Activated CD4-positive, alpha-beta T cell treated with anti-CD3 and anti-CD28 coated beads for 36 hours (primary cell): ENCODE measurements around the gene MXRA7. TPM values are rescaled to one million over a fixed set of nuclear protein-coding genes. Genes with fewer than 3 reads are reported as not detected.
"Not testable (repeated sequence)": the region's sequence is repeated elsewhere in the genome, so short reads cannot be mapped to it uniquely, and the experiment has no call there.

Source experiments
- ATAC-seq: fragments of 200-7000 bp; cut with Tn5 transposase; one replicate; pipeline ENCODE4 v1.10.0; 2021; ENCODE audit warnings: mild to moderate bottlenecking, moderate library complexity
- CTCF ChIA-PET: fragments of 350-600 bp; sonication (Branson Sonifier 250); formaldehyde crosslinking; loops from one replicate; lab custom pipeline; 2021; ENCODE audit warnings: antibody characterized with exemption; lab: Charles Lee
- POLR2A ChIA-PET: fragments of 350-600 bp; sonication (Branson Sonifier 250); formaldehyde crosslinking; loops from one replicate; lab custom pipeline; 2021; ENCODE audit warnings: antibody characterized with exemption, inconsistent platforms; lab: Charles Lee
- DNase-seq: peaks from one replicate; pipeline ENCODE4 v3.0.0-alpha.2; 2020
- H3K27ac Mint-ChIP-seq: one replicate; pipeline ENCODE4 v1.8.0; 2021; ENCODE audit warnings: mixed read lengths
- H3K27me3 Mint-ChIP-seq: one replicate; pipeline ENCODE4 v1.8.0; 2021; ENCODE audit warnings: mixed read lengths
- H3K36me3 Mint-ChIP-seq: one replicate; pipeline ENCODE4 v1.8.0; 2021; ENCODE audit warnings: low read depth, mixed read lengths
- H3K4me1 Mint-ChIP-seq: one replicate; pipeline ENCODE4 v1.8.0; 2021; ENCODE audit warnings: mixed read lengths
- H3K4me3 Mint-ChIP-seq: one replicate; pipeline ENCODE4 v1.8.0; 2021; ENCODE audit warnings: mild to moderate bottlenecking, moderate library complexity, mixed read lengths
- H3K9me3 Mint-ChIP-seq: one replicate; pipeline ENCODE4 v1.8.0; 2021; ENCODE audit warnings: low read depth, mixed read lengths
- intact Hi-C, 2 experiments: fragments of 100-400 bp; cut with DNase I in 1 of 2; cut with micrococcal nuclease in 1 of 2; formaldehyde crosslinking; loops; one replicate each; pipeline versions ENCODE4 v1.14.2 to v1.15.1; 2022 to 2024; cut with DNase I, micrococcal nuclease
- total RNA-seq, 2 experiments: library from RNA; stranded (reverse); gene quantifications; one replicate each; pipeline ENCODE4 v1.2.3, GENCODE V29; 2021

The MXRA7 gene
- total RNA-seq, 2 experiments from 2014 or later: 18.4 to 20.2 TPM

- peak within 1 kb of the TSS; percentile 98 for H3K27ac Mint-ChIP-seq
- peaks cover 74% of the 10 kb centered on the region for H3K36me3 Mint-ChIP-seq
- peaks cover 52% of the 10 kb centered on the region for H3K4me1 Mint-ChIP-seq
Measured at GRCh38 chr17:76726776-76727718, 16.3 kb upstream of the MXRA7 start, which contains the start of gene METTL23. TSS of gene METTL23 (plus strand) at chr17:76726839. CDS start at chr17:76729711, 2,872 bp downstream.

GRCh38 chr17:76726231-76726775, 15.5 kb upstream of the MXRA7 start, which contains the start of gene JMJD6:
TSS of gene JMJD6 (minus strand) at chr17:76726606. CDS start at chr17:76726475, 131 bp downstream.
- peak; percentile 97 for DNase-seq
- peaks cover 75% of the 10 kb centered on the region for H3K36me3 Mint-ChIP-seq
- ChIA-PET CTCF (interaction anchor here (1.0 to 3.0 kb wide), 3 partner anchors 10 to 55 kb away, joined by 3 to 22 read pairs (median 7); partner anchors contain the start of gene MXRA7), POLR2A (interaction anchor here (0.5 to 3.6 kb wide), 7 partner anchors 10 to 1827 kb away, joined by 3 to 44 read pairs (median 4); partner anchors contain the start of genes MFSD11 and SRSF2)
- peak within 1 kb of the TSS; percentile 97 for H3K4me3 Mint-ChIP-seq
- peak within 1 kb of the TSS; percentile 98 for H3K27ac Mint-ChIP-seq
- intact Hi-C loops: loop anchor here (1.0 to 5.0 kb wide), 14 partner anchors 10 to 1232 kb away; partner anchors contain the start of genes SRSF2 (in 2 of the 2), GALR2 (in 1 of the 2), SEC14L1 (in 1 of the 2) and SRP68 (in 1 of the 2)
- peaks cover 54% of the 10 kb centered on the region for H3K4me1 Mint-ChIP-seq
- peak; percentile 87 for ATAC-seq
- no peaks in the 10 kb centered on the region for H3K9me3 Mint-ChIP-seq
- H3K27me3 Mint-ChIP-seq: no peaks in the 10 kb centered on the region

More at GRCh38 chr17:76726776-76727718, 16.3 kb upstream of the MXRA7 start, which contains the start of gene METTL23:
- Mint-ChIP-seq H3K9me3 (no peaks in the 10 kb centered on the region), H3K27me3 (no peaks in the 10 kb centered on the region), H3K4me3 (peak within 1 kb of the TSS; percentile 97)
- intact Hi-C loops: loop anchor here (1.0 to 5.0 kb wide), 15 partner anchors 10 to 1232 kb away; partner anchors contain the start of genes SRSF2 (in 2 of the 2), GALR2 (in 1 of the 2), SEC14L1 (in 1 of the 2) and SRP68 (in 1 of the 2)
- peak; percentile 88 for DNase-seq
- ATAC-seq: peak; percentile 50
- CTCF ChIA-PET: interaction anchor here (0.7 to 3.0 kb wide), 8 partner anchors 10 to 863 kb away, joined by 3 to 22 read pairs (median 4); partner anchors contain the start of gene MXRA7
- POLR2A ChIA-PET: interaction anchor here (0.6 to 3.6 kb wide), 8 partner anchors 10 to 1245 kb away, joined by 3 to 44 read pairs (median 4); partner anchors contain the start of genes MFSD11 and SRSF2

GRCh38 chr17:76725580-76726230, 14.9 kb upstream of the MXRA7 start:
- peak; percentile 88 for DNase-seq
- POLR2A ChIA-PET: interaction anchor here (0.5 to 3.6 kb wide), 7 partner anchors 9 to 1826 kb away, joined by 3 to 44 read pairs (median 4); partner anchors contain the start of genes MFSD11 and SRSF2
- intact Hi-C loops: loop anchor here (1.0 to 5.0 kb wide), 14 partner anchors 9 to 1233 kb away; partner anchors contain the start of genes SRSF2 (in 2 of the 2), GALR2 (in 1 of the 2), SEC14L1 (in 1 of the 2) and SRP68 (in 1 of the 2)
- ATAC-seq: peak; percentile 36
- H3K36me3 Mint-ChIP-seq: peaks cover 78% of the 10 kb centered on the region
- peaks cover 54% of the 10 kb centered on the region for H3K4me1 Mint-ChIP-seq
- H3K9me3 Mint-ChIP-seq: no peaks in the 10 kb centered on the region
- peak overlapping the region; percentile 97 for H3K4me3 Mint-ChIP-seq
- peak overlapping the region; percentile 93 for H3K27ac Mint-ChIP-seq
- CTCF ChIA-PET: interaction anchor here (1.1 to 3.3 kb wide), 3 partner anchors 9 to 14 kb away, joined by 3 to 18 read pairs (median 7); no protein-coding TSS in a partner anchor
- H3K27me3 Mint-ChIP-seq: no peaks in the 10 kb centered on the region

GRCh38 chr17:76723812-76724211, 13.0 kb upstream of the MXRA7 start:
- POLR2A ChIA-PET: no interaction called here
- H3K9me3 Mint-ChIP-seq: no peaks in the 10 kb centered on the region
- ATAC-seq: no peak
- no peaks in the 10 kb centered on the region for H3K27me3 Mint-ChIP-seq
- no peak overlapping the region for H3K27ac Mint-ChIP-seq
- DNase-seq: no peak
- peak overlapping the region; percentile 40 for H3K4me3 Mint-ChIP-seq
- CTCF ChIA-PET: interaction anchor here (1.2 to 3.3 kb wide), 2 partner anchors 10 to 42 kb away, joined by 4 to 18 read pairs; no protein-coding TSS in a partner anchor
- intact Hi-C loops: no loop called here
- H3K4me1 Mint-ChIP-seq: peaks cover 40% of the 10 kb centered on the region
- H3K36me3 Mint-ChIP-seq: peaks cover 79% of the 10 kb centered on the region

GRCh38 chr17:76722977-76723376, 12.2 kb upstream of the MXRA7 start:
- H3K36me3 Mint-ChIP-seq: peaks cover 85% of the 10 kb centered on the region
- H3K4me1 Mint-ChIP-seq: peaks cover 33% of the 10 kb centered on the region
- POLR2A ChIA-PET, DNase-seq, H3K27me3 Mint-ChIP-seq, intact Hi-C loops, H3K4me3 Mint-ChIP-seq, ATAC-seq, H3K9me3 Mint-ChIP-seq: not testable (repeated sequence)
- peak overlapping the region; percentile 37 for H3K27ac Mint-ChIP-seq
- CTCF ChIA-PET: interaction anchor here (0.6 to 3.3 kb wide), 3 partner anchors 9 to 51 kb away, joined by 3 to 18 read pairs (median 4); no protein-coding TSS in a partner anchor

GRCh38 chr17:76722279-76722678, 11.5 kb upstream of the MXRA7 start:
- ChIA-PET CTCF (interaction anchor here (1.2 kb wide), 1 partner anchor 9 kb away, joined by 3 read pairs; no protein-coding TSS in a partner anchor), POLR2A (no interaction called here)
- Mint-ChIP-seq H3K27me3 (no peaks in the 10 kb centered on the region), H3K9me3 (no peaks in the 10 kb centered on the region), H3K27ac (no peak overlapping the region), H3K4me3 (no peak overlapping the region), H3K4me1 (peaks cover 33% of the 10 kb centered on the region), H3K36me3 (peaks cover 81% of the 10 kb centered on the region)
- ATAC-seq: no peak
- intact Hi-C loops: no loop called here
- no peak for DNase-seq

- ChIA-PET CTCF (interaction anchor here (0.7 to 1.2 kb wide), 2 partner anchors 8 to 38 kb away, joined by 3 read pairs; no protein-coding TSS in a partner anchor), POLR2A (interaction anchor here (1.1 kb wide), 1 partner anchor 14 kb away, joined by 4 read pairs; no protein-coding TSS in a partner anchor)
- H3K4me1 Mint-ChIP-seq: peaks cover 35% of the 10 kb centered on the region
- ATAC-seq: no peak
- H3K4me3 Mint-ChIP-seq: no peak overlapping the region
- H3K36me3 Mint-ChIP-seq: peaks cover 86% of the 10 kb centered on the region
- no peaks in the 10 kb centered on the region for H3K27me3 Mint-ChIP-seq
- peak overlapping the region; percentile 70 for H3K27ac Mint-ChIP-seq
- intact Hi-C loops: no loop called here
- DNase-seq: no peak
- no peaks in the 10 kb centered on the region for H3K9me3 Mint-ChIP-seq
Measured at GRCh38 chr17:76721463-76721862, 10.7 kb upstream of the MXRA7 start.

- Mint-ChIP-seq H3K27ac (no peak overlapping the region), H3K27me3 (no peaks in the 10 kb centered on the region), H3K4me1 (peaks cover 40% of the 10 kb centered on the region), H3K9me3 (no peaks in the 10 kb centered on the region), H3K4me3 (no peak overlapping the region), H3K36me3 (peaks cover 89% of the 10 kb centered on the region)
- intact Hi-C loops: no loop called here
- ChIA-PET POLR2A (interaction anchor here (1.1 kb wide), 1 partner anchor 14 kb away, joined by 4 read pairs; no protein-coding TSS in a partner anchor), CTCF (interaction anchor here (0.7 kb wide), 1 partner anchor 38 kb away, joined by 3 read pairs; no protein-coding TSS in a partner anchor)
- no peak for ATAC-seq
- DNase-seq: no peak
Measured at GRCh38 chr17:76720941-76721340, 10.2 kb upstream of the MXRA7 start.

GRCh38 chr17:76720211-76720610, 9.4 kb upstream of the MXRA7 start:
- H3K36me3 Mint-ChIP-seq: peaks cover 85% of the 10 kb centered on the region
- no peak for ATAC-seq
- H3K4me3 Mint-ChIP-seq: no peak overlapping the region
- peaks cover 42% of the 10 kb centered on the region for H3K4me1 Mint-ChIP-seq
- intact Hi-C loops: no loop called here
- CTCF ChIA-PET: no interaction called here
- no peak overlapping the region for H3K27ac Mint-ChIP-seq
- no peak for DNase-seq
- POLR2A ChIA-PET: no interaction called here
- no peaks in the 10 kb centered on the region for H3K27me3 Mint-ChIP-seq
- H3K9me3 Mint-ChIP-seq: no peaks in the 10 kb centered on the region

- intact Hi-C loops: loop anchor here in 1 of 2 experiments (10.0 kb wide), 1 partner anchor 194 kb away; no protein-coding TSS in a partner anchor
- no peak for ATAC-seq
- no peak overlapping the region for H3K27ac Mint-ChIP-seq
- POLR2A ChIA-PET: no interaction called here
- CTCF ChIA-PET: interaction anchor here (1.0 kb wide), 1 partner anchor 10 kb away, joined by 4 read pairs; no protein-coding TSS in a partner anchor
- DNase-seq: no peak
- H3K9me3 Mint-ChIP-seq: no peaks in the 10 kb centered on the region
- H3K27me3 Mint-ChIP-seq: no peaks in the 10 kb centered on the region
- H3K4me3 Mint-ChIP-seq: no peak overlapping the region
- H3K36me3 Mint-ChIP-seq: peaks cover 77% of the 10 kb centered on the region
- peaks cover 48% of the 10 kb centered on the region for H3K4me1 Mint-ChIP-seq
Measured at GRCh38 chr17:76718516-76718915, 7.8 kb upstream of the MXRA7 start.
